Esophagus muscularis mucosa (tissue), 4 donors: Measurements from ENCODE around the gene ATP2B1. TPM values are rescaled to one million over a fixed set of nuclear protein-coding genes. Genes with fewer than 3 reads are reported as not detected.
A peak's percentile ranks its signal among the peaks of the same experiment; 100 is the strongest.

Source experiments
- DNase-seq: peaks from one replicate; pipeline ENCODE4 v3.0.0-alpha.2; 2017; ENCODE audit errors: extremely low spot score
- H3K27ac ChIP-seq, 4 donors: fragments of 200-600 bp; sonication (generic); replicated peaks in 1 of 4; 1 replicate in 3 of 4; 2 replicates in 1 of 4; pipeline ENCODE4 v1.5.1; 2016 to 2019; ENCODE audit warnings: mild to moderate bottlenecking in 1 of 4
- H3K27me3 ChIP-seq, 4 donors: fragments of 200-600 bp; sonication (generic); one replicate each; pipeline versions ENCODE4 v1.5.1 to v1.6.0; 2016 to 2019
- H3K36me3 ChIP-seq, 4 donors: fragments of 200-600 bp; sonication (generic); one replicate each; pipeline ENCODE4 v1.5.1; 2016 to 2019
- H3K4me1 ChIP-seq, 4 donors: fragments of 200-600 bp; sonication (generic); one replicate each; pipeline ENCODE4 v1.5.1; 2016 to 2019
- H3K4me3 ChIP-seq, 4 donors: fragments of 200-600 bp; sonication (generic); 1 replicate in 2 of 4; 2 replicates in 2 of 4; pipeline ENCODE4 v1.5.1; 2016 to 2019; ENCODE audit warnings: mild to moderate bottlenecking in 4 of 4, moderate library complexity in 1 of 4
- H3K9me3 ChIP-seq, 4 donors: fragments of 200-600 bp; sonication (generic); 1 replicate in 3 of 4; 2 replicates in 1 of 4; pipeline ENCODE4 v1.5.1; 2016 to 2019
- CTCF ChIP-seq, 3 experiments: fragments of 200-600 bp in 2 of 3; fragments of 450-650 bp in 1 of 3; sonication (generic) in 2 of 3; IDR thresholded peaks; one replicate each; pipeline ENCODE4 v1.5.1; 2017 to 2019; ENCODE audit warnings: antibody characterized with exemption in 3 of 3, mild to moderate bottlenecking in 2 of 3, moderate library complexity in 1 of 3
- EP300 ChIP-seq: sonication (generic); formaldehyde crosslinking; IDR thresholded peaks from one replicate; pipeline ENCODE4 v1.6.1; 2017; ENCODE audit warnings: antibody characterized with exemption
- POLR2A ChIP-seq: fragments of 450-650 bp; IDR thresholded peaks from one replicate; pipeline ENCODE4 v1.6.1; 2017; ENCODE audit warnings: antibody characterized with exemption, moderate library complexity, mild to moderate bottlenecking, low read depth
- POLR2AphosphoS5 ChIP-seq, 2 donors: sonication (generic); formaldehyde crosslinking; IDR thresholded peaks; one replicate each; pipeline ENCODE4 v1.6.1; 2017; ENCODE audit warnings: antibody characterized with exemption in 2 of 2
- WGBS: methylation state at CpG from one replicate; pipeline ENCODE4 v1.1.5; 2018; 5-methylcytosine and 5-hydroxymethylcytosine counted together
- intact Hi-C: fragments of 100-400 bp; cut with DNase I; formaldehyde crosslinking; loops from one replicate; pipeline ENCODE4 v1.15.1; 2023
- total RNA-seq, 4 donors: library from RNA; depleted of rRNA; stranded (reverse); fragments of >200 nt; gene quantifications; one replicate each; pipeline versions ENCODE4 v1.1.0 to v1.2.1, GENCODE V29; 2016

Gene ATP2B1
- total RNA-seq, 4 donors from 2014 or later: 16.0 to 36.9 (median 20.7) TPM

GRCh38 chr12:89551747-89552146 lies 156.9 kb downstream of the ATP2B1 start:
- H3K4me3 ChIP-seq: no peak overlapping the region
- DNase-seq: peak; percentile 62
- TF ChIP-seq POLR2AphosphoS5 (IDR thresholded peaks at IDR 0.05) (no peak), EP300 (no peak), CTCF (IDR thresholded peaks at IDR 0.05) (no peak)
- intact Hi-C loops: no loop called here
- no peaks in the 10 kb centered on the region for H3K36me3 ChIP-seq
- no peaks in the 10 kb centered on the region for H3K4me1 ChIP-seq
- no peaks in the 10 kb centered on the region for H3K9me3 ChIP-seq
- 96% methylated on average over 2 of the region's 2 CpGs for WGBS
- no peaks in the 10 kb centered on the region for H3K27me3 ChIP-seq
- H3K27ac ChIP-seq: no peak overlapping the region

GRCh38 chr12:89547101-89547500 lies 161.5 kb downstream of the ATP2B1 start:
- Histone ChIP-seq H3K27me3 (no peaks in the 10 kb centered on the region), H3K4me3 (no peak overlapping the region), H3K9me3 (no peaks in the 10 kb centered on the region), H3K27ac (no peak overlapping the region), H3K4me1 (peaks cover 12 to 22% (median 18%) of the 10 kb centered on the region in 4 donors), H3K36me3 (no peaks in the 10 kb centered on the region)
- intact Hi-C loops: loop anchor here (10.0 kb wide), 1 partner anchor 1308 kb away; no protein-coding TSS in a partner anchor
- WGBS: 72% methylated on average over 4 of the region's 4 CpGs
- no peak for TF ChIP-seq CTCF (IDR thresholded peaks at IDR 0.05)
- DNase-seq: peak; percentile 39

GRCh38 chr12:89546151-89546550 lies 162.5 kb downstream of the ATP2B1 start:
- H3K9me3 ChIP-seq: no peaks in the 10 kb centered on the region
- TF ChIP-seq POLR2AphosphoS5 (IDR thresholded peaks at IDR 0.05) (no peak), CTCF (IDR thresholded peaks at IDR 0.05) (no peak), EP300 (no peak), POLR2A (no peak)
- H3K27me3 ChIP-seq: no peaks in the 10 kb centered on the region
- H3K4me1 ChIP-seq: peaks cover 12 to 22% (median 18%) of the 10 kb centered on the region in 4 donors
- no peak overlapping the region for H3K27ac ChIP-seq
- WGBS: 90% methylated on average over 4 of the region's 4 CpGs
- peak; percentile 60 for DNase-seq
- H3K4me3 ChIP-seq: no peak overlapping the region
- H3K36me3 ChIP-seq: no peaks in the 10 kb centered on the region
- intact Hi-C loops: loop anchor here (10.0 kb wide), 1 partner anchor 1309 kb away; no protein-coding TSS in a partner anchor

GRCh38 chr12:89544681-89545184 lies 163.9 kb downstream of the ATP2B1 start:
- Histone ChIP-seq H3K9me3 (no peaks in the 10 kb centered on the region), H3K27ac (no peak overlapping the region), H3K4me1 (peaks cover 12 to 22% (median 18%) of the 10 kb centered on the region in 4 donors), H3K27me3 (no peaks in the 10 kb centered on the region), H3K4me3 (no peak overlapping the region), H3K36me3 (peaks cover 0 to 3% (median 0%) of the 10 kb centered on the region in 4 donors)
- no peak for TF ChIP-seq POLR2AphosphoS5 (IDR thresholded peaks at IDR 0.05)
- TF ChIP-seq POLR2A: no peak
- TF ChIP-seq CTCF (IDR thresholded peaks at IDR 0.05): no peak
- no peak for TF ChIP-seq EP300
- DNase-seq: peak; percentile 90
- WGBS: 41% methylated on average over 6 of the region's 6 CpGs
- intact Hi-C loops: loop anchor here (5.0 to 10.0 kb wide), 3 partner anchors 163 to 1310 kb away; partner anchors contain the start of gene ATP2B1

GRCh38 chr12:89544022-89544421 lies 164.6 kb downstream of the ATP2B1 start:
- Histone ChIP-seq H3K9me3 (no peaks in the 10 kb centered on the region), H3K27me3 (no peaks in the 10 kb centered on the region), H3K36me3 (peaks cover 0 to 3% (median 0%) of the 10 kb centered on the region in 4 donors), H3K27ac (no peak overlapping the region), H3K4me3 (no peak overlapping the region), H3K4me1 (peaks cover 12 to 22% (median 18%) of the 10 kb centered on the region in 4 donors)
- TF ChIP-seq EP300 (no peak), CTCF (IDR thresholded peaks at IDR 0.05) (no peak), POLR2A (no peak), POLR2AphosphoS5 (IDR thresholded peaks at IDR 0.05) (no peak)
- WGBS: 100% methylated on average over 1 of the region's 1 CpG
- intact Hi-C loops: loop anchor here (5.0 to 10.0 kb wide), 3 partner anchors 163 to 1311 kb away; partner anchors contain the start of gene ATP2B1
- peak; percentile 70 for DNase-seq
